ENCODE results near the gene THYN1. TPM values are rescaled to one million over a fixed set of nuclear protein-coding genes. Genes with fewer than 3 reads are reported as not detected.

Gene THYN1
- total RNA-seq (2022) (33.4 and 34.8 TPM in 2 replicates), Bru-seq, nascent RNA (percentile 51 among the genes with signal in this experiment), BruChase-seq, experiment 1, labeled RNA remaining after a 6-hour chase (percentile 70 among the genes with signal in this experiment), BruChase-seq, experiment 2, labeled RNA remaining after a 2-hour chase (percentile 53 among the genes with signal in this experiment)
- long read RNA-seq, transcript THYN1-203 (8 exons, 943 nt) = major isoform, 39 of 82 reads
- long read RNA-seq, transcript THYN1-204 (8 exons, 893 nt) = minor isoform, 17 of 82 reads
- long read RNA-seq, transcript THYN1-201 (7 exons, 1,299 nt) = minor isoform, 10 of 82 reads
- long read RNA-seq, partial matches to known transcripts = 5 of 82 reads
- long read RNA-seq, other reads (novel, unspliced or antisense) = 9 of 82 reads

DNA sequence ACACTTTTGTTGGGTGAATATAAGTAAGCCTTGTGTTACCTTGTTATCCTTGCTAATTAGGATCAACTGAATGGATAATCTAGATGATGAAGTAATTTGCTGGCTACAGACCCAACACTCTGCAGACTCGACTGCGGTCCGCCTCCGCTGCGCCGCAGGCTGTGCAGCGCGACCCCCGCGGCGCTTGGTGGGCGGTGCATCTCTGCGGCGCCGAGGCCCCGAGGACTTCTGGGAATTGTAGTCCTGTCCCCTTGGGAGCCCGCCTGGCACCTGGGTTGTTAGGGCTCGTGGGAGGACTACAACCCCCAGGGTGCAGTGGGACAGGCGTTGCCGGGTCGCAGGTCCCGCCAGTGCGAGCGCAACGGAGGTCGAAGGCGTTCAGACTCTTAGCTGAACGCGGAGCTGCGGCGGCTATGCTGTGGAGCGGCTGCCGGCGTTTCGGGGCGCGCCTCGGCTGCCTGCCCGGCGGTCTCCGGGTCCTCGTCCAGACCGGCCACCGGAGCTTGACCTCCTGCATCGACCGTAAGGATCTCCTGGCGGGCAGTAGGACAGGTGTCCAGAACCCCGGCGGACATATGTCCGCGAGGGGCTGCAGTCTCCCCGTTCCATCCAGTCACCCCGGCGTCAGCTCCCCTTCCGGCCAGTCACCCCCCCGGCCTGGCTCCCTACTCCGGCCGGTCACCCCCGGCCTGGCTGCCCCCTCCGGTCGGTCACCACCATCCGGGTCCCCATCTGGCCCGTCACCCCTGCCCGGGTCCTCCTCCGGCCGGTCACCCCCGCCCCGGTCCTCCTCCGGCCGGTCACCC lies at the start of gene THYN1, which contains the start of gene ACAD8:
TSS of gene THYN1 (minus strand) at position 165 of the 806 bp plus-strand sequence. CDS start 470 bp downstream, outside the sequence.
TSS of gene ACAD8 (plus strand) at position 381 of the 806 bp plus-strand sequence. CDS start at position 414, 33 bp downstream.
- ChIA-PET POLR2A (interaction anchor here (1.1 to 5.3 kb wide), 8 partner anchors 11 to 134 kb away, joined by 3 to 52 read pairs (median 4); partner anchors contain the start of genes NCAPD3 and VPS26B), CTCF (interaction anchor here (0.6 to 2.0 kb wide), 4 partner anchors 9 to 203 kb away, joined by 3 to 6 read pairs (median 4); no protein-coding TSS in a partner anchor)
- BruUV-seq (replicated peaks) = no TSS peak
- H3K4me3 Mint-ChIP-seq (ENCODE audit: unreplicated experiment) = peak within 1 kb of the TSS; percentile 90
- peak; percentile 97 for DNase-seq (ENCODE audit: unreplicated experiment)
- peak within 1 kb of the TSS; percentile 83 for H3K27ac Mint-ChIP-seq (ENCODE audit: low read depth, unreplicated experiment)
- no peaks in the 10 kb centered on the region for H3K27me3 Mint-ChIP-seq (ENCODE audit: insufficient read depth, unreplicated experiment)
- no peaks in the 10 kb centered on the region for H3K9me3 Mint-ChIP-seq (ENCODE audit: unreplicated experiment)
- intact Hi-C loops (cut with micrococcal nuclease) = loop anchor here (2.0 kb wide), 1 partner anchor 29 kb away; the partner anchor contains the start of gene VPS26B
- TF ChIP-seq, protein P1, sequence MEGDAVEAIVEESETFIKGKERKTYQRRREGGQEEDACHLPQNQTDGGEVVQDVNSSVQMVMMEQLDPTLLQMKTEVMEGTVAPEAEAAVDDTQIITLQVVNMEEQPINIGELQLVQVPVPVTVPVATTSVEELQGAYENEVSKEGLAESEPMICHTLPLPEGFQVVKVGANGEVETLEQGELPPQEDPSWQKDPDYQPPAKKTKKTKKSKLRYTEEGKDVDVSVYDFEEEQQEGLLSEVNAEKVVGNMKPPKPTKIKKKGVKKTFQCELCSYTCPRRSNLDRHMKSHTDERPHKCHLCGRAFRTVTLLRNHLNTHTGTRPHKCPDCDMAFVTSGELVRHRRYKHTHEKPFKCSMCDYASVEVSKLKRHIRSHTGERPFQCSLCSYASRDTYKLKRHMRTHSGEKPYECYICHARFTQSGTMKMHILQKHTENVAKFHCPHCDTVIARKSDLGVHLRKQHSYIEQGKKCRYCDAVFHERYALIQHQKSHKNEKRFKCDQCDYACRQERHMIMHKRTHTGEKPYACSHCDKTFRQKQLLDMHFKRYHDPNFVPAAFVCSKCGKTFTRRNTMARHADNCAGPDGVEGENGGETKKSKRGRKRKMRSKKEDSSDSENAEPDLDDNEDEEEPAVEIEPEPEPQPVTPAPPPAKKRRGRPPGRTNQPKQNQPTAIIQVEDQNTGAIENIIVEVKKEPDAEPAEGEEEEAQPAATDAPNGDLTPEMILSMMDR (IDR thresholded peaks at IDR 0.05; ENCODE audit: unreplicated experiment) = no peak
- peaks cover 22% of the 10 kb centered on the region for H3K4me1 Mint-ChIP-seq (ENCODE audit: insufficient read depth, unreplicated experiment)
- H3K36me3 Mint-ChIP-seq (ENCODE audit: insufficient read depth, unreplicated experiment) = peaks cover 23% of the 10 kb centered on the region

DNA sequence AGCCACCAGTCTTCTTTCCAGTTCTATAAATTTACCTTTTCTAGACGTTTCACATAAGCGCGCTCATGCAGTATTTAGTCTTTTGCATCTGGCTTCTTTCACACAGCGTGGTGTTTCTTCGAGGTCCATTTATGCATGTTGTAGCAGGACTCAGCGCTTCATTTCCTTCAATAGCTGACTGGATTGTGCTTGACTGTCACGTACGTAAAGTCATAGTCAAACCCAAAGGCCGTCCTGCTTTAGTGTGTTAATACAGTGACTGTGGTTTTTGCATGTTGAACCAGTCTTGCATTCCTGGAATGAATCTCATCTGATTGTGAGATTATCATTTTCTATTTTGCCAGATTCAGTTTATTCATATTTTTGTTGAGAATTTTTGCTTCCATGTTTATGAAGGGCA lies 41.5 kb upstream of the THYN1 start:
- no peak for DNase-seq (ENCODE audit: unreplicated experiment)
- Mint-ChIP-seq H3K4me3 (ENCODE audit: unreplicated experiment) (no peak overlapping the region), H3K9me3 (ENCODE audit: unreplicated experiment) (no peaks in the 10 kb centered on the region), H3K36me3 (ENCODE audit: insufficient read depth, unreplicated experiment) (no peaks in the 10 kb centered on the region), H3K4me1 (ENCODE audit: insufficient read depth, unreplicated experiment) (no peaks in the 10 kb centered on the region), H3K27me3 (ENCODE audit: insufficient read depth, unreplicated experiment) (peaks cover 23% of the 10 kb centered on the region), H3K27ac (ENCODE audit: low read depth, unreplicated experiment) (no peak overlapping the region)
- TF ChIP-seq, protein P1 (IDR thresholded peaks at IDR 0.05; ENCODE audit: unreplicated experiment) = no peak
- intact Hi-C loops (cut with micrococcal nuclease) = no loop called here
- no TSS peak for BruUV-seq (replicated peaks)
- ChIA-PET POLR2A (no interaction called here), CTCF (no interaction called here)

DNA sequence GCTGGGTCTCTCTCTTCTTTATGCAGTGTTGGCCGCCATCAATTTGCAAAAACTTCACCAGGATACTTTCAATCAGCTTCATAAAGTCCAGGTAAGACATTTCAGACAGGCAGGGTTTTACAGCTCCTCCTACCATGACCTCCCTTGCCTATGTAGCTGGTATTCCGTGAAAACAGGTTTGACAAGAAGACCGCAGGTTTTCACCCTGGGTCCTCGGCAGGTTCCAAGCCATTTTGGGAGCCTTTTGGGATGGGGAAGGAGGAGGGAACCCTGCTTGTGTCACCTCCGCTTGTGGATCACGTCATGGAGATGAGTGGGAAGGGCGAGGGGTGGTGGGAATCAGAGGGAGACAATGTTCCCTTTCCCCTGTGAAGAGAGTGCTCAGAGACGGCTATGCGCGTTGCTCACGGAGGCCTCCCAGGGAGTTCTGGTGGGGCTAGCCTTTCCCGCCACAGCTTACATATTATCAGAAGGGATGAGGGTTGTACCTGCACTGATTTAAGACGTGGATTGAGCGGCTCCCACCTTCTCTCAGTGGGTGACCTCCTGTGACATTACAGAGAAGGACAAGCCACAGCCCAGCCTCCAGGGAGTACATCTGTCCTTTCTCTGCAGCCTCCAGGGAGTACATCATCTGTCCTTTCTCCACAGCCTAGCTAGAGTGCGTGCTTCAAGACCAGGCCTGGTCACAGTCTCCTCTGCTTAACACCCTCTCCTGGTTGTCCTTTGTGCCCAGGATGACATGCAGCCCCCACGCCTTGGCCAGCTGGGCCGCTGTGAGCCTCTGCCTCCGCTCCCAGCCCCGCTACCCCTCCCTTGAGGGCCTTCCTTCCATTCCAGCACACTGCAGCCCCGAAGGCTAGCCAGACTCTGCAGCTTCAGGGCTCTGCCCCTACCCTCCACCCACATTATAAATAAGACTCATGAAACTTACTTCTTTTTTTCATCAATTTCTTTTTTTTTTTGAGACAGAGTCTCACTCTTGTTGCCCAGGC lies 40.3 kb upstream of the THYN1 start:
- peaks cover 23% of the 10 kb centered on the region for H3K27me3 Mint-ChIP-seq (ENCODE audit: insufficient read depth, unreplicated experiment)
- H3K9me3 Mint-ChIP-seq (ENCODE audit: unreplicated experiment) = no peaks in the 10 kb centered on the region
- no peaks in the 10 kb centered on the region for H3K36me3 Mint-ChIP-seq (ENCODE audit: insufficient read depth, unreplicated experiment)
- no peak overlapping the region for H3K4me3 Mint-ChIP-seq (ENCODE audit: unreplicated experiment)
- CTCF ChIA-PET = interaction anchor here (0.8 kb wide), 1 partner anchor 90 kb away, joined by 3 read pairs; no protein-coding TSS in a partner anchor
- DNase-seq (ENCODE audit: unreplicated experiment) = no peak
- no TSS peak for BruUV-seq (replicated peaks)
- TF ChIP-seq, protein P1 (IDR thresholded peaks at IDR 0.05; ENCODE audit: unreplicated experiment) = no peak
- no peak overlapping the region for H3K27ac Mint-ChIP-seq (ENCODE audit: low read depth, unreplicated experiment)
- H3K4me1 Mint-ChIP-seq (ENCODE audit: insufficient read depth, unreplicated experiment) = no peaks in the 10 kb centered on the region
- intact Hi-C loops (cut with micrococcal nuclease) = no loop called here
- POLR2A ChIA-PET = no interaction called here

Data from MCF 10A (cell line).